RWPE2 (cell line): ENCODE data around the gene CCDC121.
A peak's percentile ranks its signal among the peaks of the same experiment; 100 is the strongest.

Source experiments
- ATAC-seq: fragments of 200-7000 bp; cut with Tn5 transposase; 3 replicates; pipeline ENCODE4 v1.9.1; 2021; ENCODE audit warnings: low read depth
- DNase-seq: peaks from one replicate; pipeline ENCODE4 v3.0.0-alpha.2; 2020; ENCODE audit warnings: low spot score
- H3K27ac ChIP-seq: fragments of 450-650 bp; 2 replicates; pipeline ENCODE4 v1.5.1; 2017; ENCODE audit warnings: mild to moderate bottlenecking; ENCODE audit not compliant: poor library complexity, severe bottlenecking
- H3K27me3 ChIP-seq: fragments of 250-450 bp; sonication (Bioruptor Pico); 2 replicates; pipeline ENCODE4 v1.5.1; 2021; ENCODE audit warnings: mild to moderate bottlenecking, moderate library complexity; ENCODE audit not compliant: insufficient read depth, poor library complexity, severe bottlenecking
- H3K36me3 ChIP-seq: fragments of 250-450 bp; sonication (Bioruptor Pico); 2 replicates; pipeline ENCODE4 v1.5.1; 2020; ENCODE audit warnings: low read depth, mild to moderate bottlenecking, moderate library complexity
- H3K4me1 ChIP-seq: fragments of 250-450 bp; sonication (Bioruptor Pico); 2 replicates; pipeline ENCODE4 v1.5.1; 2021; ENCODE audit warnings: mild to moderate bottlenecking, moderate library complexity; ENCODE audit not compliant: insufficient read depth, poor library complexity, severe bottlenecking
- H3K4me3 ChIP-seq: fragments of 250-450 bp; sonication (Bioruptor Pico); 2 replicates; pipeline ENCODE4 v1.5.1; 2021; ENCODE audit warnings: mild to moderate bottlenecking, moderate library complexity; ENCODE audit not compliant: severe bottlenecking
- H3K9me3 ChIP-seq: fragments of 250-450 bp; sonication (Bioruptor Pico); 2 replicates; pipeline ENCODE4 v1.5.1; 2021; ENCODE audit warnings: mild to moderate bottlenecking, moderate library complexity; ENCODE audit not compliant: severe bottlenecking
- TF ChIP-seq, protein P1 (sequence below): fragments of 450-650 bp; IDR thresholded peaks from one replicate; pipeline ENCODE4 v1.5.1; 2017; ENCODE audit warnings: mild to moderate bottlenecking, moderate library complexity; ENCODE audit not compliant: poor library complexity, severe bottlenecking

Gene CCDC121, protein sequence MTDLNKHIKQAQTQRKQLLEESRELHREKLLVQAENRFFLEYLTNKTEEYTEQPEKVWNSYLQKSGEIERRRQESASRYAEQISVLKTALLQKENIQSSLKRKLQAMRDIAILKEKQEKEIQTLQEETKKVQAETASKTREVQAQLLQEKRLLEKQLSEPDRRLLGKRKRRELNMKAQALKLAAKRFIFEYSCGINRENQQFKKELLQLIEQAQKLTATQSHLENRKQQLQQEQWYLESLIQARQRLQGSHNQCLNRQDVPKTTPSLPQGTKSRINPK

GRCh38 chr2:27628767-27629709 lies at the start of gene CCDC121, which contains the start of gene GPN1:
Gene CCDC121 (minus strand): TSS chr2:27629012. CDS start chr2:27627799, 1,213 bp downstream.
Gene GPN1 (plus strand): TSS chr2:27629050. CDS start chr2:27629059, 9 bp downstream.
- ATAC-seq: peak; percentile 85
- Histone ChIP-seq H3K36me3 (peaks cover 36% of the 10 kb centered on the region), H3K9me3 (no peaks in the 10 kb centered on the region), H3K4me3 (peak within 1 kb of the TSS; percentile 83), H3K4me1 (peaks cover 18% of the 10 kb centered on the region), H3K27me3 (no peaks in the 10 kb centered on the region), H3K27ac (peak within 1 kb of the TSS; percentile 95)
- peak; percentile 92 for DNase-seq
- TF ChIP-seq, protein P1, sequence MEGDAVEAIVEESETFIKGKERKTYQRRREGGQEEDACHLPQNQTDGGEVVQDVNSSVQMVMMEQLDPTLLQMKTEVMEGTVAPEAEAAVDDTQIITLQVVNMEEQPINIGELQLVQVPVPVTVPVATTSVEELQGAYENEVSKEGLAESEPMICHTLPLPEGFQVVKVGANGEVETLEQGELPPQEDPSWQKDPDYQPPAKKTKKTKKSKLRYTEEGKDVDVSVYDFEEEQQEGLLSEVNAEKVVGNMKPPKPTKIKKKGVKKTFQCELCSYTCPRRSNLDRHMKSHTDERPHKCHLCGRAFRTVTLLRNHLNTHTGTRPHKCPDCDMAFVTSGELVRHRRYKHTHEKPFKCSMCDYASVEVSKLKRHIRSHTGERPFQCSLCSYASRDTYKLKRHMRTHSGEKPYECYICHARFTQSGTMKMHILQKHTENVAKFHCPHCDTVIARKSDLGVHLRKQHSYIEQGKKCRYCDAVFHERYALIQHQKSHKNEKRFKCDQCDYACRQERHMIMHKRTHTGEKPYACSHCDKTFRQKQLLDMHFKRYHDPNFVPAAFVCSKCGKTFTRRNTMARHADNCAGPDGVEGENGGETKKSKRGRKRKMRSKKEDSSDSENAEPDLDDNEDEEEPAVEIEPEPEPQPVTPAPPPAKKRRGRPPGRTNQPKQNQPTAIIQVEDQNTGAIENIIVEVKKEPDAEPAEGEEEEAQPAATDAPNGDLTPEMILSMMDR: no peak

DNA sequence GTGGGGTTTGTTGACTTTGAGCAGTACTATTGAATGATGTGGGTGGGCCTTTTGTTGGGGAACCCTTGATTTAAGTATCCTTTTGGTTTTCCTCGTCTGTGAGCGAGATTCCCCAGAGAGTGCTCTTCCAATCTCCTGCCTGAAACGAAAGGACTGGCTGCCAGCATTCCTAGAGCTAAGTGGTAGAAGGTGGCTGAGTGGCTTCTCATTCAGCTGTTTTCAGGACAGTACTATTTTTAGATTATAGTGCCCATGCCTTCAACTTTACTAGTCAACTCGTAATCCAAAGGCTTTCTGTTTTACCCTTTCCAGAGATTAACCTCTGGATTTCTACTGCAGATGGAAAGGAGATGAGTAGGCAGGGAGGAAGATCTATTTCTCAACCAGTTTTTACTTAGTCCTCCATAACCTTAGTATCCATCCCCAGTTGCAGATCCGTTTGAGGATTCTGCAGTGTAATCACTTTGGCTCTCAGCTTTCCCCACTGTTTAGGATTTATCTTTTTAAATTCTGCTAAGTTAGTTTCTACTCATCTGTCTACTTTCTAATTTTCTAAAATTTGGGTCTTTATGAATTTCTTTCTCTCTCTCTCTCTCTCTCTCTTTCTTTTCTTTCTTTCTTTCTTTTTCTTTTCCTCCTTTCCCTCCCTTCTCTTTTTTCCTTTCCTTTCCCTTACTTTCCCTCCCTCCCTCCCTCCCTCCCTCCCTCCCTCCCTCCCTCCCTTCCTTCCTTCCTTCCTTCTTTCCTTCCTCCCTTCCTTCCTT lies 44.1 kb upstream of the CCDC121 start:
- Histone ChIP-seq H3K36me3 (peaks cover 80% of the 10 kb centered on the region), H3K9me3 (no peaks in the 10 kb centered on the region), H3K4me1 (no peaks in the 10 kb centered on the region), H3K27ac (no peak overlapping the region), H3K4me3 (no peak overlapping the region), H3K27me3 (no peaks in the 10 kb centered on the region)
- DNase-seq: no peak
- TF ChIP-seq, protein P1: no peak
- ATAC-seq: no peak

DNA sequence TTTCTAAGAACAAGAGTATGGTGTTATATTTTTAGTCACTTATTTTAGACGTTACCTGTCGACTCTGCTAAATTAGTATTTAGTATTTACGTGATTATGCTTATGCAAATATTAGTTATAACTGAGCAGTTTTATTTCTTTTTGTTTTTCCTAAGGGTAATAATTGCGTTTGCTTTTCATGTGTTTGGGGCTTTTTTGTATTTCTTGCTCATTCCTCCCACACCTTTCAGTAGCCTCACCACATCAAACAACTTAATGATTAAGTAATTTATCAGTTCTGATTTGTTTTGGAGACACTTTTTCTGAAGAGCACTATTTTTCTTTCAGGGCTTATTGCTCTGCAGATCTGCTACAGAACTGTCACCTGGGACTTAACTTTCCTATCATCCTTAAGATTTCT lies 42.4 kb upstream of the CCDC121 start:
- Histone ChIP-seq H3K36me3 (peaks cover 77% of the 10 kb centered on the region), H3K27ac (no peak overlapping the region), H3K9me3 (no peaks in the 10 kb centered on the region), H3K27me3 (no peaks in the 10 kb centered on the region), H3K4me3 (no peak overlapping the region), H3K4me1 (no peaks in the 10 kb centered on the region)
- DNase-seq: no peak
- TF ChIP-seq, protein P1: no peak
- ATAC-seq: no peak

DNA sequence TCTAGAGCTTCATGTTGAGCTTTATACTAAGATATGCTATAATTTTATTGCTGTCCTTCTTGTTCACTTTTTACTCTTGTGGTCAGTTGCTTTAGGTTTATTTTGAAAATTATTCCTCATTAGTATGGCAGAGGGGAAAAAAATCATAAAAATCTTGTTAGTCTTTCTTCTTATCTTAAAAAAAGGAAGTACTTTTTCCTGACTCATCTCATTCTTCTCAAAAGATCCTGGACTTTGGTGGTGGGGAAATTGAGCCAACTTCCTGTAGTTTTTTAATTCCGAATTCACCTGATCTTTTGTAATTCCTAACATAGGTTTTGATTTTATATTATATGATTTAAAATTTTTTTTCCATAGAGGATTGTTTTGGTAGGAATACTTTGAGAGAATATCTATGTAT lies 38.6 kb upstream of the CCDC121 start:
- no peak for DNase-seq
- H3K9me3 ChIP-seq: no peaks in the 10 kb centered on the region
- H3K36me3 ChIP-seq: peaks cover 61% of the 10 kb centered on the region
- H3K4me1 ChIP-seq: peaks cover 2% of the 10 kb centered on the region
- TF ChIP-seq, protein P1: no peak
- no peaks in the 10 kb centered on the region for H3K27me3 ChIP-seq
- ATAC-seq: no peak
- no peak overlapping the region for H3K27ac ChIP-seq
- no peak overlapping the region for H3K4me3 ChIP-seq
